HepG2 (cell line): ENCODE measurements around the gene LRIT2. TPM values are rescaled to one million over a fixed set of nuclear protein-coding genes. Genes with fewer than 3 reads are reported as not detected.

Source experiments
- ATAC-seq: fragments of 200-7000 bp; cut with Tn5 transposase; 3 replicates; pipeline ENCODE4 v1.9.1; 2020; ENCODE audit warnings: mild to moderate bottlenecking, moderate library complexity
- BruUV-seq: library from RNA; stranded (reverse); fragments of 400-500 nt; replicated peaks from 2 replicates; lab custom pipeline; 2021; lab: Mats Ljungman, UMichigan
- CTCF ChIA-PET: fragments of 300-600 bp; formaldehyde crosslinking; extraction: SDS; loops from one replicate; lab custom pipeline; 2021; ENCODE audit warnings: low total read pairs, inconsistent platforms, low intra/inter-chr PET ratio; lab: Yijun Ruan, JAX
- POLR2A ChIA-PET: fragments of 350-600 bp; sonication (Branson Sonifier 250); formaldehyde crosslinking; loops from one replicate; lab custom pipeline; 2020; ENCODE audit warnings: antibody characterized with exemption, inconsistent platforms; lab: Yijun Ruan, JAX
- DNase-seq: peaks from one replicate; pipeline ENCODE4 v3.0.0-alpha.2; 2015; ENCODE audit warnings: low spot score
- FAIRE-seq: peaks from 3 replicates; lab custom pipeline; 2011; peaks lifted over from hg19 to GRCh38; lab: Jason Lieb, UNC
- H2AFZ ChIP-seq: one replicate; pipeline ENCODE4 v1.6.1; 2011; ENCODE audit warnings: low read length, inconsistent platforms
- H3K27ac ChIP-seq: fragments of 300-600 bp; 3 replicates; pipeline ENCODE4 v1.8.0; 2011; ENCODE audit warnings: mixed run types, mild to moderate bottlenecking, mixed read lengths, low read length, inconsistent platforms; ENCODE audit not compliant: insufficient read depth; ENCODE audit errors: extremely low read length
- H3K27me3 ChIP-seq, 2 experiments: fragments of 200-600 bp in 1 of 2; 2 replicates in 1 of 2; 3 replicates in 1 of 2; pipeline versions ENCODE4 v1.6.0 to v1.8.0; 2011; ENCODE audit warnings: low read length in 2 of 2, mild to moderate bottlenecking in 2 of 2, moderate library complexity in 2 of 2, inconsistent platforms in 1 of 2; ENCODE audit not compliant: insufficient read depth in 2 of 2, control insufficient read depth in 1 of 2
- H3K36me3 ChIP-seq, 2 experiments: fragments of 200-600 bp in 1 of 2; replicated peaks in 1 of 2; 2 replicates in 1 of 2; 3 replicates in 1 of 2; pipeline versions ENCODE4 v1.5.1 to v1.8.0; 2011; ENCODE audit warnings: low read length in 2 of 2, inconsistent platforms in 1 of 2; ENCODE audit not compliant: insufficient read depth in 2 of 2, control insufficient read depth in 1 of 2
- H3K4me1 ChIP-seq: 2 replicates; pipeline ENCODE4 v1.5.1; 2012; ENCODE audit warnings: low read length, inconsistent platforms; ENCODE audit not compliant: insufficient read depth
- H3K4me2 ChIP-seq: 2 replicates; pipeline ENCODE4 v1.6.0; 2011; ENCODE audit warnings: low read depth, low read length, inconsistent platforms
- H3K4me3 ChIP-seq, 3 experiments: fragments of 200-600 bp in 1 of 3; sonication (generic), shearing (Covaris generic) in 1 of 3; replicated peaks in 1 of 3; 2 replicates each; pipeline ENCODE4 v1.5.1; 2011 to 2016; ENCODE audit warnings: low read length in 3 of 3, inconsistent platforms in 2 of 3, low read depth in 2 of 3, mild to moderate bottlenecking in 2 of 3, control low read depth in 1 of 3, mixed read lengths in 1 of 3; ENCODE audit not compliant: insufficient read depth in 1 of 3
- H3K79me2 ChIP-seq: one replicate; pipeline ENCODE4 v1.6.1; 2011; ENCODE audit warnings: low read length, inconsistent platforms; ENCODE audit not compliant: insufficient read depth
- H3K9ac ChIP-seq: 2 replicates; pipeline ENCODE4 v1.6.0; 2011; ENCODE audit warnings: mild to moderate bottlenecking, low read depth, low read length, inconsistent platforms; ENCODE audit not compliant: insufficient read depth
- H3K9me3 ChIP-seq: 2 replicates; pipeline ENCODE4 v1.5.1; 2012; ENCODE audit warnings: mild to moderate bottlenecking, low read length
- H4K20me1 ChIP-seq: 2 replicates; pipeline ENCODE4 v1.6.0; 2011; ENCODE audit warnings: inconsistent platforms, mild to moderate bottlenecking, low read length, moderate library complexity; ENCODE audit not compliant: insufficient read depth
- AKAP8 ChIP-seq: sonication (generic); formaldehyde crosslinking; IDR thresholded peaks from 2 replicates; pipeline ENCODE4 v1.5.1; 2020; ENCODE audit warnings: mild to moderate bottlenecking, missing genetic modification reagents
- CCAR2 ChIP-seq: fragments of 200-400 bp; formaldehyde crosslinking; optimal IDR thresholded peaks from 2 replicates; pipeline ENCODE3; 2018; ENCODE audit warnings: low read depth, mild to moderate bottlenecking, low read length, moderate library complexity
- MED1 ChIP-seq: sonication (generic); formaldehyde crosslinking; IDR thresholded peaks from 2 replicates; pipeline ENCODE4 v1.4.0; 2020; ENCODE audit warnings: missing genetic modification reagents
- MTF2 ChIP-seq: sonication (generic); formaldehyde crosslinking; IDR thresholded peaks from 2 replicates; pipeline ENCODE4 v1.5.0; 2020; ENCODE audit warnings: missing genetic modification reagents, borderline replicate concordance
- SMYD3 ChIP-seq: sonication (generic); formaldehyde crosslinking; IDR thresholded peaks from 2 replicates; pipeline ENCODE4 v1.8.1; 2023; ENCODE audit warnings: mild to moderate bottlenecking, missing genetic modification reagents
- THYN1 ChIP-seq: sonication (generic); formaldehyde crosslinking; IDR thresholded peaks from 2 replicates; pipeline ENCODE4 v1.8.1; 2023; ENCODE audit warnings: low read depth, mild to moderate bottlenecking, moderate library complexity, missing genetic modification reagents, borderline replicate concordance
- ZNF329 ChIP-seq: sonication (generic); formaldehyde crosslinking; IDR thresholded peaks from 2 replicates; pipeline ENCODE4 v1.9.0; 2021; ENCODE audit warnings: low read depth, mild to moderate bottlenecking, missing genetic modification reagents
- ZNF484 ChIP-seq: sonication (generic); formaldehyde crosslinking; IDR thresholded peaks from 2 replicates; pipeline ENCODE4 v1.5.1; 2020; ENCODE audit warnings: mild to moderate bottlenecking, low read depth, missing genetic modification reagents, borderline replicate concordance
- ZNF605 ChIP-seq: sonication (generic); formaldehyde crosslinking; IDR thresholded peaks from 2 replicates; pipeline ENCODE4 v1.8.0; 2022; ENCODE audit warnings: mild to moderate bottlenecking, missing genetic modification reagents
- ZNF652 ChIP-seq: IDR thresholded peaks from 2 replicates; pipeline ENCODE4 v1.6.1; 2016; ENCODE audit warnings: low read depth, borderline replicate concordance
- ZNF768 ChIP-seq: sonication (generic); formaldehyde crosslinking; IDR thresholded peaks from 2 replicates; pipeline ENCODE4 v1.4.0; 2020; ENCODE audit warnings: missing genetic modification reagents
- ZSCAN12 ChIP-seq: sonication (generic); formaldehyde crosslinking; IDR thresholded peaks from 2 replicates; pipeline ENCODE4 v1.9.0; 2021; ENCODE audit warnings: mild to moderate bottlenecking, missing genetic modification reagents
- WGBS: methylation state at CpG from one replicate; pipeline ENCODE4 v1.1.6; 2017; ENCODE audit warnings: low lambda C conversion rate; 5-methylcytosine and 5-hydroxymethylcytosine counted together
- in situ Hi-C: cut with HindIII; loops from 2 replicates; pipeline ENCODE4 v1.10.0; 2017; ENCODE audit warnings: low pct_unique_long_range_greater_than_20kb; ENCODE audit not compliant: extremely low pct_ligation_motif_present
- intact Hi-C: fragments of 100-400 bp; cut with micrococcal nuclease; formaldehyde crosslinking; loops from one replicate; pipeline ENCODE4 v1.10.0; 2022; ENCODE audit not compliant: unreplicated experiment
- polyA plus RNA-seq, 8 experiments: library from polyadenylated mRNA; depleted of rRNA in 3 of 8; stranded (reverse) in 7 of 8; unstranded in 1 of 8; fragments of >200 nt; fragmentation: Illumina TruSeq in 4 of 8; extraction: Trizol in 4 of 8; gene quantifications; 2 replicates each; pipeline versions ENCODE4 v1.2.1 to v1.2.3, GENCODE V29; 2011 to 2016; ENCODE audit warnings: low read depth in 4 of 8, missing spikeins in 1 of 8, mixed read lengths in 1 of 8; ENCODE audit not compliant: insufficient read depth in 1 of 8
- total RNA-seq, 5 experiments: library from RNA; depleted of rRNA; stranded (reverse); fragments of >200 nt; fragmentation: Illumina TruSeq; extraction: Trizol; gene quantifications; 2 replicates each; pipeline ENCODE4 v1.2.3, GENCODE V29; 2016; ENCODE audit warnings: low read depth in 1 of 5
- TF ChIP-seq, protein P1 (sequence below): sonication (generic); formaldehyde crosslinking; conservative IDR thresholded peaks from 2 replicates; pipeline ENCODE4 v1.4.0; 2020; ENCODE audit warnings: missing genetic modification reagents
- TF ChIP-seq, protein P2 (sequence below): sonication (generic); formaldehyde crosslinking; IDR thresholded peaks from 2 replicates; pipeline ENCODE4 v1.5.0; 2020; ENCODE audit warnings: missing genetic modification reagents, mild to moderate bottlenecking, borderline replicate concordance
- TF ChIP-seq, protein P3 (sequence below): IDR thresholded peaks from 2 replicates; pipeline ENCODE4 v1.6.1; 2016; ENCODE audit warnings: low read depth, borderline replicate concordance
- TF ChIP-seq, protein P4 (sequence below): sonication (generic); formaldehyde crosslinking; IDR thresholded peaks from 2 replicates; pipeline ENCODE4 v1.5.1; 2020; ENCODE audit warnings: missing genetic modification reagents, mild to moderate bottlenecking, borderline replicate concordance
- TF ChIP-seq, protein P5 (sequence below): IDR thresholded peaks from 2 replicates; pipeline ENCODE4 v1.6.1; 2016; ENCODE audit warnings: missing compliant biosample characterization, missing genetic modification reagents, borderline replicate concordance

Gene LRIT2
- total and polyA plus RNA-seq, 2 of the 13 experiments (the other 11 are each of a cell fraction or from before 2014, with no cell fraction given): not detected

DNA sequence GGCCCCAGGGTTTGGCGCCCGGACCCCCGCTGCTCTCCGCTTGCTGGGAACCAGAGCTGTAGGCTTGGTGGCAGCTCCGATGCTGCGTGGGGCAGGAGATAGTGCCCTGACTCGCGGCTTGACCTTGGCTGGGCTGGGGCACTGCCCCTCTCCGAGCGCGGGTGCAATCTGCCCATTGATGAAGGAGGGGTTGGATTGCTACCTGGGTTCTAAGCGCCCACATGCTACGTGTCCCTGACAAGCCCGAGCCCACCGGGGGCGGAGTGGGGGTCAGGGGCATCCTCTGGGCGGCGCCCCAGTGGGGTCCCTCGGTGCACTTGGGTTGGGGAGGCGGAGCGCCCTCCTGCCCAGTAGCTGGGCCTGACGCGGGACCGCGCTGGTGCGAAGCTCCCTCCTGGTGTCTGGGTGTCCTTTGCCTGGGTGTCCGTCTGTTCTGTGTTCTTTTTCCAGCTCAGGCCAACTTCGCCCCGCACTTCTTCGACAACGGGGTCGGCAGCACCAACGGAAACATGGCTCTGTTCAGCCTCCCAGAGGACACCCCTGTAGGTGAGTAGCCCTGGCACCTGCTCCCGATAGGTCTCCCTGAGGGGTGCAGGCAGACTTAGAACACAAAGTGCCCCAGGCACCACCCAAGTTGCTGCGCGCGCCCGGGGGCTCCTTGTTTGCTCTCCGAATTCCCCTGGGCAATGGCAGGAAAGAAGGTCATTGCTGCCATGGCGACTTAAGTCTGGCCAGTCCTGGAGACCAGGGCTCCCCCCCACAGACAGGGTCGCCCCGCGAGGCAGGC, 30.1 kb downstream of the LRIT2 start:
- ChIA-PET POLR2A (no interaction called here), CTCF (no interaction called here)
- no peak for DNase-seq
- no peaks in the 10 kb centered on the region for H3K4me1 ChIP-seq
- no peak overlapping the region for H3K4me3 ChIP-seq
- in situ Hi-C loops: no loop called here
- H2AFZ ChIP-seq: no peak overlapping the region
- no peaks in the 10 kb centered on the region for H4K20me1 ChIP-seq
- no peak for ATAC-seq
- no peak for FAIRE-seq
- H3K27me3 ChIP-seq: peaks cover 9 to 63% of the 10 kb centered on the region in 2 experiments
- no peaks in the 10 kb centered on the region for H3K36me3 ChIP-seq
- H3K9ac ChIP-seq: no peak overlapping the region
- H3K4me2 ChIP-seq: no peak overlapping the region
- 19% methylated on average over 10 of the region's 43 CpGs for WGBS
- TF ChIP-seq, protein P1, sequence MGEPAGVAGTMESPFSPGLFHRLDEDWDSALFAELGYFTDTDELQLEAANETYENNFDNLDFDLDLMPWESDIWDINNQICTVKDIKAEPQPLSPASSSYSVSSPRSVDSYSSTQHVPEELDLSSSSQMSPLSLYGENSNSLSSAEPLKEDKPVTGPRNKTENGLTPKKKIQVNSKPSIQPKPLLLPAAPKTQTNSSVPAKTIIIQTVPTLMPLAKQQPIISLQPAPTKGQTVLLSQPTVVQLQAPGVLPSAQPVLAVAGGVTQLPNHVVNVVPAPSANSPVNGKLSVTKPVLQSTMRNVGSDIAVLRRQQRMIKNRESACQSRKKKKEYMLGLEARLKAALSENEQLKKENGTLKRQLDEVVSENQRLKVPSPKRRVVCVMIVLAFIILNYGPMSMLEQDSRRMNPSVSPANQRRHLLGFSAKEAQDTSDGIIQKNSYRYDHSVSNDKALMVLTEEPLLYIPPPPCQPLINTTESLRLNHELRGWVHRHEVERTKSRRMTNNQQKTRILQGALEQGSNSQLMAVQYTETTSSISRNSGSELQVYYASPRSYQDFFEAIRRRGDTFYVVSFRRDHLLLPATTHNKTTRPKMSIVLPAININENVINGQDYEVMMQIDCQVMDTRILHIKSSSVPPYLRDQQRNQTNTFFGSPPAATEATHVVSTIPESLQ (CRISPR knock-in tag): no peak
- TF ChIP-seq, protein P2, sequence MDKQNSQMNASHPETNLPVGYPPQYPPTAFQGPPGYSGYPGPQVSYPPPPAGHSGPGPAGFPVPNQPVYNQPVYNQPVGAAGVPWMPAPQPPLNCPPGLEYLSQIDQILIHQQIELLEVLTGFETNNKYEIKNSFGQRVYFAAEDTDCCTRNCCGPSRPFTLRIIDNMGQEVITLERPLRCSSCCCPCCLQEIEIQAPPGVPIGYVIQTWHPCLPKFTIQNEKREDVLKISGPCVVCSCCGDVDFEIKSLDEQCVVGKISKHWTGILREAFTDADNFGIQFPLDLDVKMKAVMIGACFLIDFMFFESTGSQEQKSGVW (CRISPR knock-in tag): no peak
- TF ChIP-seq ZSCAN12 (CRISPR knock-in tag) (no peak), ZNF329 (no peak), ZNF768 (CRISPR knock-in tag) (no peak; the same call in 1 of the 2 replicates), AKAP8 (CRISPR knock-in tag) (no peak), ZNF605 (no peak), ZNF484 (CRISPR knock-in tag) (no peak), THYN1 (CRISPR knock-in tag) (no peak), ZNF652 (CRISPR knock-in tag) (no peak), MED1 (CRISPR knock-in tag) (no peak), MTF2 (CRISPR knock-in tag) (no peak), SMYD3 (CRISPR knock-in tag) (no peak), CCAR2 (no peak)
- TF ChIP-seq, protein P3, sequence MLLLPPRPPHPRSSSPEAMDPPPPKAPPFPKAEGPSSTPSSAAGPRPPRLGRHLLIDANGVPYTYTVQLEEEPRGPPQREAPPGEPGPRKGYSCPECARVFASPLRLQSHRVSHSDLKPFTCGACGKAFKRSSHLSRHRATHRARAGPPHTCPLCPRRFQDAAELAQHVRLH: no peak
- TF ChIP-seq, protein P4, sequence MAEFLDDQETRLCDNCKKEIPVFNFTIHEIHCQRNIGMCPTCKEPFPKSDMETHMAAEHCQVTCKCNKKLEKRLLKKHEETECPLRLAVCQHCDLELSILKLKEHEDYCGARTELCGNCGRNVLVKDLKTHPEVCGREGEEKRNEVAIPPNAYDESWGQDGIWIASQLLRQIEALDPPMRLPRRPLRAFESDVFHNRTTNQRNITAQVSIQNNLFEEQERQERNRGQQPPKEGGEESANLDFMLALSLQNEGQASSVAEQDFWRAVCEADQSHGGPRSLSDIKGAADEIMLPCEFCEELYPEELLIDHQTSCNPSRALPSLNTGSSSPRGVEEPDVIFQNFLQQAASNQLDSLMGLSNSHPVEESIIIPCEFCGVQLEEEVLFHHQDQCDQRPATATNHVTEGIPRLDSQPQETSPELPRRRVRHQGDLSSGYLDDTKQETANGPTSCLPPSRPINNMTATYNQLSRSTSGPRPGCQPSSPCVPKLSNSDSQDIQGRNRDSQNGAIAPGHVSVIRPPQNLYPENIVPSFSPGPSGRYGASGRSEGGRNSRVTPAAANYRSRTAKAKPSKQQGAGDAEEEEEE (CRISPR knock-in tag): no peak
- TF ChIP-seq, protein P5, sequence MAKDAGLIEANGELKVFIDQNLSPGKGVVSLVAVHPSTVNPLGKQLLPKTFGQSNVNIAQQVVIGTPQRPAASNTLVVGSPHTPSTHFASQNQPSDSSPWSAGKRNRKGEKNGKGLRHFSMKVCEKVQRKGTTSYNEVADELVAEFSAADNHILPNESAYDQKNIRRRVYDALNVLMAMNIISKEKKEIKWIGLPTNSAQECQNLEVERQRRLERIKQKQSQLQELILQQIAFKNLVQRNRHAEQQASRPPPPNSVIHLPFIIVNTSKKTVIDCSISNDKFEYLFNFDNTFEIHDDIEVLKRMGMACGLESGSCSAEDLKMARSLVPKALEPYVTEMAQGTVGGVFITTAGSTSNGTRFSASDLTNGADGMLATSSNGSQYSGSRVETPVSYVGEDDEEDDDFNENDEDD: no peak
- H3K27ac ChIP-seq: no peak overlapping the region
- BruUV-seq: no TSS peak
- no peaks in the 10 kb centered on the region for H3K79me2 ChIP-seq
- H3K9me3 ChIP-seq: no peaks in the 10 kb centered on the region
- intact Hi-C loops: no loop called here
